ENCODE measurements around the gene FLG2. TPM values are rescaled to one million over a fixed set of nuclear protein-coding genes. Genes with fewer than 3 reads are reported as not detected.

The FLG2 gene
- polyA plus RNA-seq, 1 donor (not counting 4 experiments of a cell fraction or from before 2014, with no cell fraction given), result 0.98 TPM

DNA sequence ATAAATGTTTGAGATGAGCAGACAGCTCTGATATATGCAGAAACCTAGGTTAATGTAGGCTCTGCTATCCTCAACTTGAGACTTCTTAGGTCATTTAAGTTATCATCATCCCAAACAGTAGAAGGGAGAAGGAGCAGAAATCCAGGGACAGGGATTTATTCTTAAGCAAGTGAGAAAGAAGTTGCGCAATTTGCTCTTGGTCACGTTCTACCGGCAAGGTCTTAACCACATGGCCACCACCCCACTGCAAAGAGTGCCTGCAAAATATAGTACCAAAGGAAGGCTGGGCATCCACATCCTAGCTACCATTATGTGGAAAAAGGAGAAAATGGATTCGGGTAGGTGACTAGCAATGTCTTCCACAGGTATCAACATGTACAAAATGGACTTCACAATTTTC is 29.1 kb upstream of the FLG2 start:
- dilution Hi-C loops (cut with MboI; ENCODE audit: extremely low pct_ligation_motif_present, low sequenced_read_pairs), result no loop called here

GRCh38 chr1:152386940-152387339 is 27.1 kb upstream of the FLG2 start:
- Histone ChIP-seq H3K79me2 (ENCODE audit: control insufficient read depth, insufficient read depth, low read length) (no peaks in the 10 kb centered on the region), H3K36me3 (ENCODE audit: control insufficient read depth in 2 of 2, extremely low read depth in 1 of 2, insufficient read depth in 2 of 2, low read length in 2 of 2) (no peaks in the 10 kb centered on the region), H3K9ac (ENCODE audit: control insufficient read depth, extremely low read depth, insufficient read depth, low read length) (no peak overlapping the region), H3K4me3 (ENCODE audit: control insufficient read depth in 2 of 3, extremely low read depth in 1 of 3, insufficient read depth in 2 of 3, low read depth in 1 of 3, low read length in 3 of 3) (no peak overlapping the region), H2AFZ (ENCODE audit: control insufficient read depth, low read length) (peak overlapping the region; percentile 36), H3K27me3 (ENCODE audit: control insufficient read depth, extremely low read depth, insufficient read depth, low read length) (peaks cover 3% of the 10 kb centered on the region), H4K20me1 (ENCODE audit: control insufficient read depth, extremely low read depth, insufficient read depth, low read length) (no peaks in the 10 kb centered on the region), H3K4me1 (ENCODE audit: control insufficient read depth, extremely low read depth, insufficient read depth, low read length) (peaks cover 15% of the 10 kb centered on the region), H3K9me3 (ENCODE audit: control insufficient read depth, low read depth, low read length) (no peaks in the 10 kb centered on the region), H3K4me2 (ENCODE audit: control insufficient read depth, extremely low read depth, insufficient read depth, low read depth, low read length) (peak overlapping the region; percentile 65), H3K27ac (ENCODE audit: control insufficient read depth, insufficient read depth, low read length) (peak overlapping the region; percentile 58), H3K9me1 (ENCODE audit: control insufficient read depth, extremely low read depth, insufficient read depth, low read length) (no peaks in the 10 kb centered on the region)
- TF ChIP-seq, protein P1, sequence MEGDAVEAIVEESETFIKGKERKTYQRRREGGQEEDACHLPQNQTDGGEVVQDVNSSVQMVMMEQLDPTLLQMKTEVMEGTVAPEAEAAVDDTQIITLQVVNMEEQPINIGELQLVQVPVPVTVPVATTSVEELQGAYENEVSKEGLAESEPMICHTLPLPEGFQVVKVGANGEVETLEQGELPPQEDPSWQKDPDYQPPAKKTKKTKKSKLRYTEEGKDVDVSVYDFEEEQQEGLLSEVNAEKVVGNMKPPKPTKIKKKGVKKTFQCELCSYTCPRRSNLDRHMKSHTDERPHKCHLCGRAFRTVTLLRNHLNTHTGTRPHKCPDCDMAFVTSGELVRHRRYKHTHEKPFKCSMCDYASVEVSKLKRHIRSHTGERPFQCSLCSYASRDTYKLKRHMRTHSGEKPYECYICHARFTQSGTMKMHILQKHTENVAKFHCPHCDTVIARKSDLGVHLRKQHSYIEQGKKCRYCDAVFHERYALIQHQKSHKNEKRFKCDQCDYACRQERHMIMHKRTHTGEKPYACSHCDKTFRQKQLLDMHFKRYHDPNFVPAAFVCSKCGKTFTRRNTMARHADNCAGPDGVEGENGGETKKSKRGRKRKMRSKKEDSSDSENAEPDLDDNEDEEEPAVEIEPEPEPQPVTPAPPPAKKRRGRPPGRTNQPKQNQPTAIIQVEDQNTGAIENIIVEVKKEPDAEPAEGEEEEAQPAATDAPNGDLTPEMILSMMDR (optimal IDR thresholded peaks at IDR 0.05 in 1 of 3, IDR thresholded peaks at IDR 0.05 in 1 of 3, conservative IDR thresholded peaks at IDR 0.05 in 1 of 3; ENCODE audit: extremely low read depth in 1 of 3, insufficient read depth in 2 of 3, low read length in 3 of 3), result no peak
- TF ChIP-seq EZH2 (IDR thresholded peaks at IDR 0.05; ENCODE audit: low read length), result no peak
- FAIRE-seq (peak; percentile 96), DNase-seq (ENCODE audit: low read depth, low spot score) (peak; percentile 52)
- dilution Hi-C loops (cut with MboI; ENCODE audit: extremely low pct_ligation_motif_present, low sequenced_read_pairs), result no loop called here

More for the DNA sequence above, 29.1 kb upstream of the FLG2 start:
- H3K79me2 ChIP-seq (ENCODE audit: control insufficient read depth, insufficient read depth, low read length), result no peaks in the 10 kb centered on the region
- no peak for TF ChIP-seq EZH2 (IDR thresholded peaks at IDR 0.05; ENCODE audit: low read length)
- TF ChIP-seq, protein P1 (optimal IDR thresholded peaks at IDR 0.05 in 1 of 3, IDR thresholded peaks at IDR 0.05 in 1 of 3, conservative IDR thresholded peaks at IDR 0.05 in 1 of 3; ENCODE audit: extremely low read depth in 1 of 3, insufficient read depth in 2 of 3, low read length in 3 of 3), result no peak
- H3K27ac ChIP-seq (ENCODE audit: control insufficient read depth, insufficient read depth, low read length), result no peak overlapping the region
- H3K36me3 ChIP-seq (ENCODE audit: control insufficient read depth in 2 of 2, extremely low read depth in 1 of 2, insufficient read depth in 2 of 2, low read length in 2 of 2), result no peaks in the 10 kb centered on the region
- H2AFZ ChIP-seq (ENCODE audit: control insufficient read depth, low read length), result no peak overlapping the region
- H3K9ac ChIP-seq (ENCODE audit: control insufficient read depth, extremely low read depth, insufficient read depth, low read length), result no peak overlapping the region
- DNase-seq (ENCODE audit: low read depth, low spot score) (no peak), FAIRE-seq (no peak)
- no peaks in the 10 kb centered on the region for H3K9me3 ChIP-seq (ENCODE audit: control insufficient read depth, low read depth, low read length)
- H4K20me1 ChIP-seq (ENCODE audit: control insufficient read depth, extremely low read depth, insufficient read depth, low read length), result no peaks in the 10 kb centered on the region
- H3K4me3 ChIP-seq (ENCODE audit: control insufficient read depth in 2 of 3, extremely low read depth in 1 of 3, insufficient read depth in 2 of 3, low read depth in 1 of 3, low read length in 3 of 3), result no peak overlapping the region
- H3K9me1 ChIP-seq (ENCODE audit: control insufficient read depth, extremely low read depth, insufficient read depth, low read length), result no peaks in the 10 kb centered on the region
- H3K27me3 ChIP-seq (ENCODE audit: control insufficient read depth, extremely low read depth, insufficient read depth, low read length), result peaks cover 4% of the 10 kb centered on the region
- no peak overlapping the region for H3K4me2 ChIP-seq (ENCODE audit: control insufficient read depth, extremely low read depth, insufficient read depth, low read depth, low read length)
- peaks cover 34% of the 10 kb centered on the region for H3K4me1 ChIP-seq (ENCODE audit: control insufficient read depth, extremely low read depth, insufficient read depth, low read length)

All from keratinocyte (primary cell).